Measurements from ENCODE around the gene PAPPA2.
"Not testable (repeated sequence)": the region's sequence is repeated elsewhere in the genome, so short reads cannot be mapped to it uniquely, and the experiment has no call there.

The PAPPA2 gene

GRCh38 chr1:176556288-176556687 lies 93.3 kb downstream of the PAPPA2 start:
- DNase-seq, result no peak

- no peak for DNase-seq
Observed at GRCh38 chr1:176557543-176558258, 94.7 kb downstream of the PAPPA2 start.

GRCh38 chr1:176558561-176558960 lies 95.6 kb downstream of the PAPPA2 start:
- DNase-seq, result no peak

GRCh38 chr1:176559474-176559873 lies 96.5 kb downstream of the PAPPA2 start:
- DNase-seq, result no peak

GRCh38 chr1:176559878-176560277 lies 96.9 kb downstream of the PAPPA2 start:
- DNase-seq, result no peak

GRCh38 chr1:176560681-176561080 lies 97.7 kb downstream of the PAPPA2 start:
- no peak for DNase-seq

GRCh38 chr1:176561761-176562160 lies 98.8 kb downstream of the PAPPA2 start:
- DNase-seq, result not testable (repeated sequence)

GRCh38 chr1:176566004-176566975 lies 103.3 kb downstream of the PAPPA2 start:
- no peak for DNase-seq

GRCh38 chr1:176567190-176567794 lies 104.3 kb downstream of the PAPPA2 start:
- DNase-seq, result no peak

- DNase-seq, result no peak
Observed at GRCh38 chr1:176568185-176568584, 105.2 kb downstream of the PAPPA2 start.

GRCh38 chr1:176574756-176575155 lies 111.8 kb downstream of the PAPPA2 start:
- no peak for DNase-seq

GRCh38 chr1:176575991-176576390 lies 113.0 kb downstream of the PAPPA2 start:
- no peak for DNase-seq

- DNase-seq, result no peak
Observed at GRCh38 chr1:176576670-176577069, 113.7 kb downstream of the PAPPA2 start.

- DNase-seq, result no peak
Observed at GRCh38 chr1:176577646-176578197, 114.7 kb downstream of the PAPPA2 start.

- DNase-seq, result no peak
Observed at GRCh38 chr1:176579087-176579486, 116.1 kb downstream of the PAPPA2 start.

- DNase-seq, result no peak
Observed at GRCh38 chr1:176595217-176595616, 132.2 kb downstream of the PAPPA2 start.

GRCh38 chr1:176601348-176601747 lies 138.4 kb downstream of the PAPPA2 start:
- no peak for DNase-seq

- no peak for DNase-seq
Observed at GRCh38 chr1:176602388-176603004, 139.5 kb downstream of the PAPPA2 start.

GRCh38 chr1:176603696-176604095 lies 140.7 kb downstream of the PAPPA2 start:
- DNase-seq, result no peak

GRCh38 chr1:176604461-176604860 lies 141.5 kb downstream of the PAPPA2 start:
- no peak for DNase-seq

GRCh38 chr1:176605176-176605575 lies 142.2 kb downstream of the PAPPA2 start:
- no peak for DNase-seq

GRCh38 chr1:176609556-176610408 lies 146.8 kb downstream of the PAPPA2 start:
- no peak for DNase-seq
